Liver (tissue), 3 donors: ENCODE results near the gene LPAR6.

Source experiments
- ATF3 ChIP-seq: IDR thresholded peaks from 2 replicates; pipeline ENCODE4 v1.6.1; 2016; ENCODE audit warnings: antibody characterized with exemption
- CTCF ChIP-seq: fragments of 150-350 bp; IDR thresholded peaks from 2 replicates; pipeline ENCODE4 v1.5.1; 2017; ENCODE audit warnings: improper control_type of control experiment, low read depth, low read length; ENCODE audit not compliant: missing input control
- HNF4G ChIP-seq: IDR thresholded peaks from 2 replicates; pipeline ENCODE4 v1.6.1; 2016; ENCODE audit warnings: antibody characterized with exemption
- JUND ChIP-seq, 2 donors: IDR thresholded peaks; 2 replicates each; pipeline ENCODE4 v1.6.1; 2016; ENCODE audit warnings: antibody characterized with exemption in 2 of 2
- MAX ChIP-seq: IDR thresholded peaks from 2 replicates; pipeline ENCODE4 v1.6.1; 2016; ENCODE audit warnings: antibody characterized with exemption
- RAD21 ChIP-seq, 2 donors: IDR thresholded peaks; 2 replicates each; pipeline ENCODE4 v1.6.1; 2016; ENCODE audit warnings: antibody characterized with exemption in 2 of 2, mild to moderate bottlenecking in 2 of 2
- REST ChIP-seq: IDR thresholded peaks from 2 replicates; pipeline ENCODE4 v1.6.1; 2016; ENCODE audit warnings: antibody characterized with exemption, mild to moderate bottlenecking
- SP1 ChIP-seq: IDR thresholded peaks from 2 replicates; pipeline ENCODE4 v1.6.1; 2018; ENCODE audit warnings: antibody characterized with exemption, mild to moderate bottlenecking
- TAF1 ChIP-seq: conservative IDR thresholded peaks from 2 replicates; pipeline ENCODE4 v1.6.1; 2016; ENCODE audit warnings: antibody characterized with exemption, mild to moderate bottlenecking
- YY1 ChIP-seq: IDR thresholded peaks from 2 replicates; pipeline ENCODE4 v1.6.1; 2016; ENCODE audit warnings: antibody characterized with exemption, mild to moderate bottlenecking
- donor health status: healthy.
- donor health status: healthy.

- no peak for TF ChIP-seq TAF1
- no peak for TF ChIP-seq CTCF
- TF ChIP-seq ATF3: no peak
- no peak for TF ChIP-seq JUND (IDR thresholded peaks at IDR 0.05)
- no peak for TF ChIP-seq SP1
- no peak for TF ChIP-seq RAD21 (IDR thresholded peaks at IDR 0.05)
- TF ChIP-seq YY1: no peak
- no peak for TF ChIP-seq REST
- no peak for TF ChIP-seq MAX
- no peak for TF ChIP-seq HNF4G
Observed at GRCh38 chr13:48377857-48378256, 35.1 kb downstream of the LPAR6 start.
